ENCODE data around the gene SRSF3.

DNA sequence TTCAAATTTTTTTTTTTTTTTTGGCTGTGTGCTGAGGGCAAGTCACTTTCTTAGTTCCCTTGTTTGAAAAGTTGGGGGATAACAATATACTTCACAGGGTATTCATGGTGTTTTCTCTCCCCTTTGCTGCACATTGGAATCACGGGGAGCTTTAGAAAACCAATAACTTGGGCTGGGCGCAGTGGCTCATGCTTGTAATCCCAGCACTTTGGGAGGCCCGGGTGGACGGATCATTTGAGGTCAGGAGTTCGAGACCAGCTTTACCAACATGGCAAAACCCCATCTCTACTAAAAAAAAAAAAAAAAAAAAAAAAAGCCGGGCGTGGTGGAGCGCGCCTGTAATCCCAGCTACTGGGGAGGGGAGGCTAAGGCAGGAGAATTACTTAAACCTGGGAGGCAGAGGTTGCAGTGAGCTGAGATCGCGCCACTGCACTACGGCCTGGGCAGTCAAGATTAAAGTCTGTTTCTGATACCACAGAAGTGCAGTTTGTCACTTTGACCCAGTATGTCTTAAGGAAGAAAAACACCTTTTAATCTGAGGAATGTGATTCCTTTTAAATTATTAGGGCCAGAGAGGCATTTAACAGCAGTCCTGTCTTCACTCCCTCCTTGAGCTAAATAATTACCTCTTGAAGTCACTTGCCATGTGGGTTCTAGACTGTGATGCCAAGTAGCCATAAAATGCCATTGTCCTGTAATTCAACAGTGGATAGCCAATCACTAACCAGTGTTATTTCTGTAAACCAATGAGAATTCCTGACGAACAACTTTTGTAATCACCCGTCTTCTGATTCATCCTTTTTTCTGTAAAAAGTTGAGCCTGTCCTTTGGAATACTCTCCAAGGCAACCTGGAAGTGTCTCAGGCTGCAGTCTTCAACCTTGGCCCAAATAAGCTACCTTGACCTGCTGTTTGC is 16.1 kb downstream of the SRSF3 start:
- no peak for TF ChIP-seq EZH2phosphoT487 (IDR thresholded peaks at IDR 0.05; ENCODE audit: borderline replicate concordance, low read depth, low read length)
- TF ChIP-seq, protein P1, sequence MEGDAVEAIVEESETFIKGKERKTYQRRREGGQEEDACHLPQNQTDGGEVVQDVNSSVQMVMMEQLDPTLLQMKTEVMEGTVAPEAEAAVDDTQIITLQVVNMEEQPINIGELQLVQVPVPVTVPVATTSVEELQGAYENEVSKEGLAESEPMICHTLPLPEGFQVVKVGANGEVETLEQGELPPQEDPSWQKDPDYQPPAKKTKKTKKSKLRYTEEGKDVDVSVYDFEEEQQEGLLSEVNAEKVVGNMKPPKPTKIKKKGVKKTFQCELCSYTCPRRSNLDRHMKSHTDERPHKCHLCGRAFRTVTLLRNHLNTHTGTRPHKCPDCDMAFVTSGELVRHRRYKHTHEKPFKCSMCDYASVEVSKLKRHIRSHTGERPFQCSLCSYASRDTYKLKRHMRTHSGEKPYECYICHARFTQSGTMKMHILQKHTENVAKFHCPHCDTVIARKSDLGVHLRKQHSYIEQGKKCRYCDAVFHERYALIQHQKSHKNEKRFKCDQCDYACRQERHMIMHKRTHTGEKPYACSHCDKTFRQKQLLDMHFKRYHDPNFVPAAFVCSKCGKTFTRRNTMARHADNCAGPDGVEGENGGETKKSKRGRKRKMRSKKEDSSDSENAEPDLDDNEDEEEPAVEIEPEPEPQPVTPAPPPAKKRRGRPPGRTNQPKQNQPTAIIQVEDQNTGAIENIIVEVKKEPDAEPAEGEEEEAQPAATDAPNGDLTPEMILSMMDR (conservative IDR thresholded peaks at IDR 0.05; ENCODE audit: low read length) = no peak

All from OCI-LY7 (cell line).